ENCODE measurements around the gene LTB4R2.
A peak's percentile ranks its signal among the peaks of the same experiment; 100 is the strongest.

Gene LTB4R2

DNA sequence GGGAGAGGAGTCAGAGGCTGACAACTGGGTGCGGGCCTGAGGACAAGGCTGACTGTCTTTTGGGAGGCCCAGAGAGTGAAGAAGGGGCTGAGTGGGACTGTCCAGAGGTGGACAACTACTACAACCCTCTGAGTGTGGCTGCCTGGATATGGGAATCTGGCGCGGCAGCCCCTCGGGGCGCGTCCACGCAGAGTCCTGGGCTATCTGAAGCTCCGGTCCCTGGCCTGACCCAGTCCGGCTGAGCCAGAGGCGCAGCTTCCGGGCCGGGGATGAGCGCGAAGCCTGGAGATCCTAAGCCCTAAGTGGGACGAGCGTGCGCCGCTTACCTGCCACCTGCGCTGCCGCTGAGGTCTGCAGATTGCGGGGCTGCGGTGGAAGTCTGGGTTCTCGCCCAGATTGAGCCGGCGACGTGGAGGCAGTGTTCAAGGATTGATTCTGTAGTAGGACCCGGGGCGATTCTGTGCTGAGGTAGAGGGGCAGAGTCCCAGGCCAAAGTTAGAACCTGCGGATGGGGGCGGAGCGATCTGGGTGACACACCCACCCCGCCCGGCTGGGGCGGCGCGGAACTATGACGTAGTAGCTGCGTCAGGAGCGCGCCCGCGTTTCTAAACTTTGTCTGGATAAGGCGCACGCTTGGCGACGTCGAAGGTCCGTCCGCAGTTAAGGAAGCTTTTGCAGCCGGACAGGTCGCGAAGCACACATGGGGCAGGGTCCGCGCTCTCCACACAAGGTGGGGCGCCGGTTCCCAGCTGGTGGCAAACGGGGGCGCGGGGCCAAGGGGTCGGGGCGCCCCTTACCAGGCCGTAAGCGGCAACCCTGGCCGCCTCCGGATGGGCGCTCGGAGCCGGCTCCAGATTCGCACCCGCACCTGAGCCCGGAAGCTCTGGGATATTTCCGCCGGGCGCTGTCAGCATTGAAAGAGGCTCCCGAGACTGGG, 10.4 kb upstream of the LTB4R2 start, which contains the start of the genes DHRS1 and NOP9:
Gene DHRS1 (minus strand): TSS at position 526 of the 937 bp plus-strand sequence. CDS start 674 bp downstream, outside the sequence.
Gene NOP9 (plus strand): TSS at position 596 of the 937 bp plus-strand sequence. CDS start 105 bp downstream, at position 701.
- DNase-seq, result peak; percentile 92

DNA sequence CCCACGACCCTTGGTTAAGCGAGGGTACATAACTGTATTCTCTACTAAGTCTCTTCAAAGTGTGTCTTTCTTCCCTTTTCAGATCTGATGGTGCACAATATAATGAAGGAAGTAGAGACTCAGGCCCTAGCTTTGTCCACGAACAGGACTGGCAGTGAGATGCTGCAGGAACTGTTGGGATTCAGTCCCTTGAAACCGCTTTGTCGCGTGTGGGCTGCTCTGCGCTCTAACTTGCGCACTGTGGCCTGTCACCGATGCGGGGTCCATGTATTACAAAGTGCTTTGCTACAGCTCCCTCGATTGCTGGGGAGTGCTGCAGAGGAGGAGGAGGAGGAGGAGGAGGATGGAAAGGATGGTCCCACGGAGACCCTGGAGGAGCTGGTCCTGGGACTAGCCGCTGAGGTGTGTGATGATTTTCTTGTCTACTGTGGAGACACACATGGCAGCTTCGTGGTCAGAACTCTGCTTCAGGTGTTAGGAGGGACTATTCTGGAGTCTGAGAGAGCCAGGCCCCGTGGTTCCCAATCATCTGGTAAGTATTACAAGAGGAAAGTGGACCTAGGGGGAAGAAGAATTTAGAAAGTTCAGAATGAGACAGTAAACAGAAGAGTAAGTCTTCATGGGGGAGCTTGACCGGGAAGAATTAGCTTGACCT, 9.5 kb upstream of the LTB4R2 start:
- DNase-seq, result peak; percentile 17

DNA sequence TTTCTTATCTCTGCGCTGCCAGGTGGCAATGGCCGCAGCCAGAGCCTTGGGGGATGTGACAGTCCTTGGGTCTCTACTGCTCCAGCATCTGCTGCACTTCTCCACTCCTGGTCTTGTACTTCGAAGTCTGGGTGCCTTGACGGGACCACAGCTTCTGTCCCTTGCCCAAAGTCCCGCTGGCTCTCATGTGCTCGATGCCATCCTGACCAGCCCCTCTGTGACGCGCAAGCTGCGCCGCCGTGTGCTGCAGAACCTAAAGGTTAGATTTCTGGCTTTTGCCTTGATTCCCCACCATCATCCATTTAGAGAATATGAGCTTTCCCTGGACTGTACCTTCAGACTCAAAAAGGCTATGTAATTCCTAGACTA, 5.9 kb upstream of the LTB4R2 start:
- no peak for DNase-seq

DNA sequence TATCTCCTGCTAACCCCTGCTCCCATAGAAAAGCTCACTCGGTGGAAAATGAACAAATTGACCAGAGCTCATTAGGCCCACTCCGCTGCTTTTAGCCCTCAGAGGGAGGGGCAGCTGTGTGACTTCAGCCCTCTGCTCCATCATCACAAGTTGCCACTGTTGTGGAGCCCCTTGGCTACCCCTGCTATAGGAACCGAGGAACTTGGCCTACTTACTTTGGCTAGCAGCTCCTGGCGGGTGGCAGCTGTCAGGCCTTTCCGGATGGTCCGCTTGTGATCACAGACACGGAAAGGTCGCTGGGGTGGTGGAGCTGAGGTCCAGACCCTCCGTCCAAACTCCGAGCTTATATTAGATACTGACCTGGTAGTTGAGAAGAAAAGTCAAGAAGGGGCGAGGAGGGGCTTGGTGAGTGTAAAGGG, 2.8 kb upstream of the LTB4R2 start:
- no peak for DNase-seq

DNA sequence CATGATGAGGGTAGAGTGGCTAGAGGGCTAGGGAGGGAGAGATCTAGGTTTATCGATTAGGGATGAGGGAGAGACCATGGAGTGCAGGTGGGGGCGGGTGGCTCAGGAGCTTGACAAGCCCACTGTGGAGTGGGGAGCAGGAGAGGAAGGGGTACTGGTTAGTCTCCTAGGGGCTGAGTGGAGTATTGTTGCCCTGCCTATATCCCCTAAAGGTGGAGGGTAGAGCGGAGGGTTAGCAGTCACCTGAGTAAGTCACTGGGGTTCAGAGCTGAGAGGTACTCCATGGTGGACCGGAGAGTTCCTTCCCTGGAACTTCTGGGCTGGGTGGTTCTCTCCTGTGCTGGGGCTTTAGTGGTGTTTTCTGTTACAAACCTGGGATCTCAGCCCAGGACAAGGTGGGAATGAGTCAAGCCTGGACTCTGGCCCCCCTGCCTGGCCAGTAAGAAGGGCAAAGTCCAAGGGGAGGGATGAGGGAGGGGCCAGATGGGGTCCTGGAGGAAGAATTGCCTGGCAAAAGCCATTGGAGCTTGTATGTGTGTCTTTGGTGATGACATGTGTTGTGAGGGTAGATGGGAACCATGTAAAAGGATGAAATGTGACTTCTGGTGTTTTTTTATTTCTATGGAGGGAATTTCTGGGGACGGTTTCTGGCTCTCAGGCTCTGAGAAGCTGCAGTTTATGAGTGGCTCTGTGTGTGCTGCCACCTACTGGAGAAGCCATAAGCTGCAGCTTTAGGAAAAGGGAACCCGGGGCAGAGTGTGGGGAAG, 2.2 kb upstream of the LTB4R2 start, which contains the start of gene CIDEB:
Gene CIDEB (minus strand): TSS at position 403 of the 767 bp plus-strand sequence. CDS start 119 bp downstream, at position 284.
- DNase-seq, result peak; percentile 73

DNA sequence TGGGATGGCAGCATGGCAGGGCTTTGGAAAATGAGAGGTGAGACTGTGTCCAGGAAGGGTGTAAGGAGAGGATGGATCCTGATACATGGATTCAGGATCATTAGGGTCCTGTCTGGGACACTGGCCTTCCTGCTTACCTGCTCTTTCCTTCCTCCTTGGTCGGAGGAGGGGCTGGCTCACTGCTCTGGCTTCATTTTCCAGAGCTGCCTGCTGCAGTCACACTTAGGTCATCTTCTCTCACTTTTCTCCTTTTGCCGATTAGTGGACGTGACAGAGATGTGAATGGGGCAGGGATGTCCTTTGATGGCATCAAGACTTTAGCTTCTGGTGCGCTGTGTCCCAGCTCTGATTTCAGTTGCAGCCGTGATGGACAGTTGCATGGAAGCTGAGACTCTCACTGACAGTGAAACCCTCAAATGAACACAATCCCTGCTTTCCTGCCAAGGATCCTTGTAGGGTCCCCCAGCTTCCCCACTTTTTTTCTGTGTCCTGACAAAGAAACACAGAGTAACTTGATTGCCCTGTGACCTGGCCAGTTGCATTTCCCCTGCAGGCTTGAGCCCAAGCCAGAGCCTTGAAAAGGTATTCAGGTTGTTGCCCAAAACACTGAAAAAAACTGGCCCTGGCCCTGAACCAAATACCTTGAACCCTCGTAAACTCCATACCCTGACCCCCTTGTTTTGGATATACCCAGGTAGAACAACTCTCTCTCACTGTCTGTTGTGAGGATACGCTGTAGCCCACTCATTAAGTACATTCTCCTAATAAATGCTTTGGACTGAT, 1.4 kb upstream of the LTB4R2 start:
- DNase-seq, result no peak

DNA sequence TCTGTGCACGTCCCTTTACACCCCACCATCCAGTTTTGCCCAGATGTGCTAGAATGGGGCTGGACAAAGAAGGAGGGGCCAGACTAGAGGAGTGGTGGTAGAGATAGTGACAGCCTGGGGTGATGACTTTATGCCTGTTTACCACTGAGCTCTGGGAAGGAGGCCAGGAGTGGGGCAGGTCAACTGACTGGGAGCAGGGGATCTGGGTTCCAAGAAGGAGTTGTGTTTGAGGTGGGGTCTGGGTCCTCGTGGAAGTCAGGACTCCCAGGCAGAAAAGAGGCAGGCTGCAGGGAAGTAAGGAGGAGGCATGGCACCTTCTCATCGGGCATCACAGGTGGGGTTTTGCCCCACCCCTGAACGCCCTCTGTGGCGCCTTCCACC, 315 bp downstream of the LTB4R2 start:
- no peak for DNase-seq

DNA sequence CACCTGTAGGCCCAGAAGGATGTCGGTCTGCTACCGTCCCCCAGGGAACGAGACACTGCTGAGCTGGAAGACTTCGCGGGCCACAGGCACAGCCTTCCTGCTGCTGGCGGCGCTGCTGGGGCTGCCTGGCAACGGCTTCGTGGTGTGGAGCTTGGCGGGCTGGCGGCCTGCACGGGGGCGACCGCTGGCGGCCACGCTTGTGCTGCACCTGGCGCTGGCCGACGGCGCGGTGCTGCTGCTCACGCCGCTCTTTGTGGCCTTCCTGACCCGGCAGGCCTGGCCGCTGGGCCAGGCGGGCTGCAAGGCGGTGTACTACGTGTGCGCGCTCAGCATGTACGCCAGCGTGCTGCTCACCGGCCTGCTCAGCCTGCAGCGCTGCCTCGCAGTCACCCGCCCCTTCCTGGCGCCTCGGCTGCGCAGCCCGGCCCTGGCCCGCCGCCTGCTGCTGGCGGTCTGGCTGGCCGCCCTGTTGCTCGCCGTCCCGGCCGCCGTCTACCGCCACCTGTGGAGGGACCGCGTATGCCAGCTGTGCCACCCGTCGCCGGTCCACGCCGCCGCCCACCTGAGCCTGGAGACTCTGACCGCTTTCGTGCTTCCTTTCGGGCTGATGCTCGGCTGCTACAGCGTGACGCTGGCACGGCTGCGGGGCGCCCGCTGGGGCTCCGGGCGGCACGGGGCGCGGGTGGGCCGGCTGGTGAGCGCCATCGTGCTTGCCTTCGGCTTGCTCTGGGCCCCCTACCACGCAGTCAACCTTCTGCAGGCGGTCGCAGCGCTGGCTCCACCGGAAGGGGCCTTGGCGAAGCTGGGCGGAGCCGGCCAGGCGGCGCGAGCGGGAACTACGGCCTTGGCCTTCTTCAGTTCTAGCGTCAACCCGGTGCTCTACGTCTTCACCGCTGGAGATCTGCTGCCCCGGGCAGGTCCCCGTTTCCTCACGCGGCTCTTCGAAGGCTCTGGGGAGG, 985 bp downstream of the LTB4R2 start, which contains the start of gene LTB4R:
Gene LTB4R (plus strand): TSS at position 857 of the 959 bp plus-strand sequence. CDS start 4,150 bp downstream, outside the sequence.
- DNase-seq, result peak; percentile 94

DNA sequence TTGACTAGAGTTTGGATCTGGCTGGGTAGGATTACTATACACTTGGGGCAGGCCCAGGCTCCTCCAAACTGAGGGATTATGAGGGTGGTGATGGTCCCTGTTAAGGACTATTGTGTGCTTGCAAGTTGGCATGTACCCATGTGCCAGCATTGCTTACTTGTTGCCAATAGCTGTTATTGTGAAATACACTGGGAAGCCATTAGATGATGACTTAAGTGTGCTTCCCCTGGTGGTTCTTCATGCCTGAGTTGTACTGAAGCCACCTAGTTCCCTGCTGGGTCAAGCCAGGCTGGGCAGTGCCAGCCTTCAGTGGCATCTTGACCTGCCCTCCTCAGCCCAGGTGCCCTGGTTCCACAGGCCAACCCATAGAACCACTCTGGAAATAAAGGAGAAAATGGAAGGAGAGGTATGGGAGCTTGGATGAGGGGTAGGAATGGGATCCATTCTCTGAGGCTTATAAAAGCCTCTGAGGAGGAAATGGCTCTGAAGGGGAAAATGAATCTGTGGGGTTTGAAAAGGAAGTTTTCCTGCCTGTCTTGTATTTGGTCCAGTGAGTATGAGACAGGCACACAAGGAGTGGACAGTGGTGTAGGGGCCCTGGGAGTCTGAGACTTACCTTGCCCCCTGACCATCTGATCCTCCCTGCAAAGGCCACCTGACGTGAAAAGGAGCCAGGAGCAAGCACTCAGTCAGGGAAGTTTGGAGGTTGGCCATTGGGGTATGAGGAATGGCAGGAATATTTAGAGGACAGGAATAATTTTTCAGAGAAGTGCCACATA, 2.1 kb downstream of the LTB4R2 start:
- DNase-seq, result peak; percentile 27

DNA sequence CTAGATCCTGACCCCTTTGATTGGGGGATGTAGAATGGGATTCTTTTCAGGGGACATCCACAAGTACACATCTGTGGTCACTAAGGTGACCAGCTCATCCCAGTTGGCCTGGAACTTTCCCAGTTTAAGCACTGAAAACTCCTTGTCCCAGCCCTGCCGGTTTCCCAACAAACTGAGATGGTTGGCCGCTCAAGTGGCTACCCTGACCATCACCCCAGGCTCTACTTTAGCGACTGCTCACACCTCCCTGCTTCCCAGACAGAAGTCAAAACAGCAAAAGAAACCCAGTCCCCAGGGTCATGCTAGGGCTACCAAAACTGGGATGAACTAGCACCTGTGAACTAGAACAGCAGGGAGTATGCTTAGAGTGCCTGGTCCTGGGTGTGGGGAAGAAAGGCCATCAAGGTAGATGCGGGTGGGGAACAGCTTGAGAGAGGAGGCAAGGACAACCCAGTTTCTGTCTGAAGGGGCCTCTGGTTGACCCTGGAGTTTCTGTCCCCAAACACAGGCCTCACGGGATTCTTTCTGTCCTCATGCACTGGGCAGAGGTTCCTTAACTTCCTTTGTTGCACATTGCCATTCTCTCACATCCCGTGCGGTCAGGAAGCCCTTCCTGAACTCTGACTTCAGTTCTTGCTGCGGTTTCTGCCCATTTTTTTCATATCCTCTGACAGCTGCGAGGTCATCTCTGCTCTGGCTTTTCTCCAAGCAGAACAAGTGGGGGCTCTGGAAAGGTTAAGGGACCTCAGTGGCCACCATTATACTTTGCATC, 3.0 kb downstream of the LTB4R2 start:
- no peak for DNase-seq

DNA sequence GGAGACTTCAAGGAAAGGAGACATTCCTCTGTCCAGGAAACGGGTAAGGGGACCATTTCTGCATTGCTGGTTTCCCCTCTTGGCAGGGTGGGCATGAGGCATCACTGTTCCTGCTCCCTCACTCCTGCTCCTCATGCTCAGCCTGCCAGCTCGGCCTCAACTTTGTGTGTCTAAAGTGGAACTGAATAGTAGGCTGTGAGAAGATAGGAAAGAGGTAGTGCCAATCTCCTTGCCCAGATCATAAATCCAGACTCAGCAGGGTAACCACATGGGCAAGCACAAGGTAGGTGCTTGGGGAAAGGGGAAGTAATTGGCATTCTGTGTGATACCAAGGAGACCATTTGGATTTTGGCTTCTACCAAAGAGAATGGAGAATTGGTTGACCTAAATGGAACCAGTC, 4.0 kb downstream of the LTB4R2 start:
- no peak for DNase-seq

DNA sequence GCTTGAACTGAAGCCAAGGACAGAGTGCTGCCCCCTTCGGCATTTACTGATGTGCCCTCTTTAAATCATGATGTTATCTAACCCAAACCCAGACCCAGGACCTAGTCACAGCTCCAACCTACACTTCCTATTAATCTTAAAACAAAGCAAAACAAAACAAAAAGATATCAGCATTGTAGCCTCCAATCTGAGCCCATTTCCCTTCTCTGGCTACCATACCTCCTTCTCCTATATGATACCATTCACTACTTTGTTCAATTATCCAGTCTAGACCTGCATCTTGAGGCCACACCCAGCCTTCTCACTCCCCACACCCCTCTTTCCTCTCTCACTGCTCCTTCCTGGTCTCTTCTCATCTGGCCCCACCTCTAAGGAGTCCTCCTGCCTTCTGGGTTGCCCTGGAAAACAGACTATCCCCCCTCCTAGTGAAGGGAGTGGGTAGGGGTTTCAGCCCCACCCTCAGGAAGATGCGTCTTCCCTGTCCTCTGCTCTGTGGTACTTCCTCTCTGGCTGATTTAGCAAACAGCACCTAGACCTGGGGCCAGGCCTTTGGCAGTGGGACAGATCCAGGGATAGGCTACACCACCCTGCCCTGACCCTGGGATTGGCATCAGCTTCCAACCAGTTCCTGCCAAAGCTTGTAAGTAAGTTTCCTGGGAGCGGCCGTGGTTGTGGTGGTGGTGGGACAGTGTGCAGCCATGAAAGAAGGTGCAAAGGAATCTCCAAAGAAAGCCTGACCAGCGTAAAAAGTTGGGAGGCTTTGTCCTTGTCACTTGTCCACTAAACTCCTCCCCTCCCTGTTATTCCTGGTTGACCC, 4.6 kb downstream of the LTB4R2 start:
- DNase-seq, result no peak

DNA sequence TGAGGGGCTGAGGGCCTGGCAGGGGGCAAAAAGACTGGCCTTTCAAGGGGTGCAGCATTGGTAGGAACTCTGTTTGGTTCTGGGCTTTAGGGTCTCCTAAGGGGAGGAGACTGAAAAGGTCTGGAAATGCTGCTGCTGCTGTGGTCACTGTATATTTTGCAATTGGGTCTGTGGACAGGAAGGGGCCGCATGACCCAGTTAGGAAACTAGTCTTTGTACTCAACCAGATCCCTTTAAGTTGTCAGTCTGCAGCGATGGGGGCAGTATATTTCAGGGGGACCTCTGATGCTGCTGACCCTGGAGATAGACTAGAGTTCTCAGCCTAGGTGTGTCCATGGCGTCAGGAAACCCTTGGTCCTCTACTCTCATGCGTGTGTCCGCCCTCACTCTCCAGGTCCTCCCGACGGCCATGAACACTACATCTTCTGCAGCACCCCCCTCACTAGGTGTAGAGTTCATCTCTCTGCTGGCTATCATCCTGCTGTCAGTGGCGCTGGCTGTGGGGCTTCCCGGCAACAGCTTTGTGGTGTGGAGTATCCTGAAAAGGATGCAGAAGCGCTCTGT, 5.4 kb downstream of the LTB4R2 start:
- no peak for DNase-seq

DNA sequence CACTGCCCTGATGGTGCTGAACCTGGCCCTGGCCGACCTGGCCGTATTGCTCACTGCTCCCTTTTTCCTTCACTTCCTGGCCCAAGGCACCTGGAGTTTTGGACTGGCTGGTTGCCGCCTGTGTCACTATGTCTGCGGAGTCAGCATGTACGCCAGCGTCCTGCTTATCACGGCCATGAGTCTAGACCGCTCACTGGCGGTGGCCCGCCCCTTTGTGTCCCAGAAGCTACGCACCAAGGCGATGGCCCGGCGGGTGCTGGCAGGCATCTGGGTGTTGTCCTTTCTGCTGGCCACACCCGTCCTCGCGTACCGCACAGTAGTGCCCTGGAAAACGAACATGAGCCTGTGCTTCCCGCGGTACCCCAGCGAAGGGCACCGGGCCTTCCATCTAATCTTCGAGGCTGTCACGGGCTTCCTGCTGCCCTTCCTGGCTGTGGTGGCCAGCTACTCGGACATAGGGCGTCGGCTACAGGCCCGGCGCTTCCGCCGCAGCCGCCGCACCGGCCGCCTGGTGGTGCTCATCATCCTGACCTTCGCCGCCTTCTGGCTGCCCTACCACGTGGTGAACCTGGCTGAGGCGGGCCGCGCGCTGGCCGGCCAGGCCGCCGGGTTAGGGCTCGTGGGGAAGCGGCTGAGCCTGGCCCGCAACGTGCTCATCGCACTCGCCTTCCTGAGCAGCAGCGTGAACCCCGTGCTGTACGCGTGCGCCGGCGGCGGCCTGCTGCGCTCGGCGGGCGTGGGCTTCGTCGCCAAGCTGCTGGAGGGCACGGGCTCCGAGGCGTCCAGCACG, 6.1 kb downstream of the LTB4R2 start:
- DNase-seq, result peak; percentile 60

DNA sequence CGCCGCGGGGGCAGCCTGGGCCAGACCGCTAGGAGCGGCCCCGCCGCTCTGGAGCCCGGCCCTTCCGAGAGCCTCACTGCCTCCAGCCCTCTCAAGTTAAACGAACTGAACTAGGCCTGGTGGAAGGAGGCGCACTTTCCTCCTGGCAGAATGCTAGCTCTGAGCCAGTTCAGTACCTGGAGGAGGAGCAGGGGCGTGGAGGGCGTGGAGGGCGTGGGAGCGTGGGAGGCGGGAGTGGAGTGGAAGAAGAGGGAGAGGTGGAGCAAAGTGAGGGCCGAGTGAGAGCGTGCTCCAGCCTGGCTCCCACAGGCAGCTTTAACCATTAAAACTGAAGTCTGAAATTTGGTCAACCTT, 6.6 kb downstream of the LTB4R2 start:
- DNase-seq, result no peak

DNA sequence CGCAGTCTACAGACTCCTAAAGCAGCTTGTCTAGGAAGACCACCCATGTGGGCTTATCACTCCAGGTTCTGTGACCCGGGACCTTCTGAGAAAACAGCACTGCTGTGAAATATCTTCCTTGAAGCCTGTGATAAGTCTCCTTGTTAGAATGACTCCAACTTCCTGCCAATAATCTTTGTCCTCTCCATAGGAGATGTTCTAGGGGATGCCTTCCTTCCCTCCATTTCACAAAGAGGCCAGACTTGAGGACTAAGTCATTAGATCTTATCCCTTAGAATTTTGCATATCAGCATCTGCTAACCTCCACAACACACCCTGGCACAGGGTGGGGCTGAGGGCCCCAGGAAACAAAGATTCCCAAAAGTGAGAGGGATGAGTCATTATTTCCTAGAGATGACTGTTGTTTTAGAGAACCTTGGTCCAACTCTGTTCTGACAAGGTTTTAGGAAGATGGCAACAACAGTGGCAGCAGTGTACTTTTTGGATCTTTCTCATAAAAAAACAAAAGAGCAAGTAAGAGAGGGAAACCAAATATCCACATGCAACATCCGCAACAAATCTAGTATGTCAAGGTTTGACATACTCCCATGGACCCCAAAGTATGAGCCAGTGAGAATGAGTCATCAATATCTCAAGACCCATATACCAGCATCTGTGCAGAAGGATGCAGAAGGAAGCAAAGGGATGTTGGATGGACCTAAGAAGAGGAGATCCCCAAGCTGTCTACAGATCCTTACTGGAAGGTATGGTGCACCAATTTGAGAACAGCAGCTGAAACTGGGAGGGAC, 7.4 kb downstream of the LTB4R2 start:
- no peak for DNase-seq

All from DMS53 (cell line).